GM12892 (cell line): Measurements from ENCODE around the gene GNAL.

ENCODE experiments used
- POLR2AphosphoS5 ChIP-seq: IDR thresholded peaks from 2 replicates; pipeline ENCODE4 v1.6.1; 2011; ENCODE audit warnings: low read depth, low read length, control low read depth
- TAF1 ChIP-seq: IDR thresholded peaks from 2 replicates; pipeline ENCODE4 v1.6.1; 2011; ENCODE audit warnings: low read depth, mild to moderate bottlenecking, control low read depth, low read length, borderline replicate concordance

DNA sequence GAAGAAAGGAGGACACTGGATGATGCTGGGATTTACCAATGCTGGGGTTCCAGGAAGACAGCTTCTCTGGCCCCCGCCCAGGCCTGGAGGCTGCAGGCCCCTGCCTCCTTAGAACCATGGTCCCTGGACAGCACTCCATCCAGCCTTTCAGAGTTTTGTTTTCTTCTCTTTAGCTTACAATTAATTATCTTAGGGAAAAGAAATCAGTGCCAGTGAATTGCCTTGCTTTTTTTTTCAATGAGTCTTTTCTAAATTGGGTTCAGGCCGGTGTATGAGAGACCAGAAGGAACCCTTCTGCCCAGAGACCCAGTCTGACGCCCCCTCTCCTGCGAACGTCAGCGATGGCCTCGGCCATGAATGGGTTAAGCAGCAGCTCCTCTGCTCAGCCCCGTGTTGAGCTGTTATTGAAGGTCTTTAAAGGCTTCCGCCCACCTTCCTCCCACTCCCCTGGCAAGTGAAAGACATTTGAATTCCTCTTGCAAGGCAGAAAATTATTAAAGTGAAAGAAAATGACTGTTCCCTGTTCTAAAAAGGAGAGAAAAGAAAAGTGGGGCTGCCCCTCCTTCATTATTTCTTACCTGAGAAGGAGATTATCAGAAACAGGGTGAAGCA lies 96.5 kb downstream of the GNAL start:
- no peak for TF ChIP-seq TAF1
- TF ChIP-seq POLR2AphosphoS5: no peak
